Measurements from ENCODE around the gene ZNF254.
"Not testable (repeated sequence)": the region's sequence is repeated elsewhere in the genome, so short reads cannot be mapped to it uniquely, and the experiment has no call there.

Gene ZNF254

GRCh38 chr19:24069905-24070657 lies 16.9 kb upstream of the ZNF254 start:
- H3K27ac ChIP-seq, result no peak overlapping the region
- no peak for DNase-seq (ENCODE audit: low spot score)
- ChIA-PET CTCF (interaction anchor here (0.6 kb wide), 1 partner anchor 15 kb away, joined by 3 read pairs; no protein-coding TSS in a partner anchor), POLR2A (ENCODE audit: low non-redundant PET) (no interaction called here)
- no peak for TF ChIP-seq CTCF (conservative IDR thresholded peaks at IDR 0.05; ENCODE audit: low read depth)

- ChIA-PET POLR2A (ENCODE audit: low non-redundant PET) (no interaction called here), CTCF (no interaction called here)
- DNase-seq (ENCODE audit: low spot score), result no peak
- no peak overlapping the region for H3K27ac ChIP-seq
- TF ChIP-seq CTCF (conservative IDR thresholded peaks at IDR 0.05; ENCODE audit: low read depth), result no peak
These were observed 15.9 kb upstream of the ZNF254 start for GRCh38 chr19:24071078-24071477.

GRCh38 chr19:24072720-24073119 lies 14.3 kb upstream of the ZNF254 start:
- CTCF ChIA-PET, result no interaction called here
- DNase-seq (ENCODE audit: low spot score), result no peak
- POLR2A ChIA-PET (ENCODE audit: low non-redundant PET), result no interaction called here
- TF ChIP-seq CTCF (conservative IDR thresholded peaks at IDR 0.05; ENCODE audit: low read depth), result no peak
- no peak overlapping the region for H3K27ac ChIP-seq

- no peak for TF ChIP-seq CTCF (conservative IDR thresholded peaks at IDR 0.05; ENCODE audit: low read depth)
- ChIA-PET POLR2A (ENCODE audit: low non-redundant PET) (no interaction called here), CTCF (no interaction called here)
- DNase-seq (ENCODE audit: low spot score), result peak; percentile 77
- H3K27ac ChIP-seq, result no peak overlapping the region
These were observed 13.2 kb upstream of the ZNF254 start for GRCh38 chr19:24073807-24074206.

- no peak overlapping the region for H3K27ac ChIP-seq
- DNase-seq (ENCODE audit: low spot score), result no peak
- no peak for TF ChIP-seq CTCF (conservative IDR thresholded peaks at IDR 0.05; ENCODE audit: low read depth)
- ChIA-PET CTCF (no interaction called here), POLR2A (ENCODE audit: low non-redundant PET) (no interaction called here)
These were observed 12.1 kb upstream of the ZNF254 start for GRCh38 chr19:24074720-24075454.

GRCh38 chr19:24075530-24075929 lies 11.5 kb upstream of the ZNF254 start:
- DNase-seq (ENCODE audit: low spot score); POLR2A ChIA-PET (ENCODE audit: low non-redundant PET); CTCF ChIA-PET; H3K27ac ChIP-seq: not testable (repeated sequence)

GRCh38 chr19:24078680-24079079 lies 8.3 kb upstream of the ZNF254 start:
- H3K27ac ChIP-seq, result no peak overlapping the region
- no peak for DNase-seq (ENCODE audit: low spot score)
- ChIA-PET POLR2A (ENCODE audit: low non-redundant PET) (interaction anchor here (0.7 kb wide), 1 partner anchor 15 kb away, joined by 4 read pairs; no protein-coding TSS in a partner anchor), CTCF (no interaction called here)
- TF ChIP-seq CTCF (conservative IDR thresholded peaks at IDR 0.05; ENCODE audit: low read depth), result no peak
